Skeletal muscle cell (primary cell): ENCODE results near the gene ERFE.

Experiments
- DNase-seq: peaks from one replicate; pipeline ENCODE4 v3.0.0-alpha.2; 2010; ENCODE audit warnings: low read depth
- H3K4me3 ChIP-seq: 2 replicates; pipeline ENCODE4 v1.5.1; 2011; ENCODE audit warnings: low read depth, mild to moderate bottlenecking, control low read depth, low read length, moderate library complexity

ERFE gene

GRCh38 chr2:238125127-238125885, 33.5 kb upstream of the ERFE start:
- H3K4me3 ChIP-seq = no peak overlapping the region
- DNase-seq = no peak

- H3K4me3 ChIP-seq = no peak overlapping the region
- no peak for DNase-seq
Observed at GRCh38 chr2:238126338-238126737, 32.4 kb upstream of the ERFE start.

GRCh38 chr2:238126775-238127164, 32.0 kb upstream of the ERFE start:
- no peak overlapping the region for H3K4me3 ChIP-seq
- DNase-seq = no peak

- H3K4me3 ChIP-seq = peak overlapping the region; percentile 24
- DNase-seq = peak; percentile 24
Observed at GRCh38 chr2:238127165-238128060, 31.4 kb upstream of the ERFE start.

GRCh38 chr2:238128061-238128440, 30.7 kb upstream of the ERFE start:
- DNase-seq = no peak
- no peak overlapping the region for H3K4me3 ChIP-seq

- no peak overlapping the region for H3K4me3 ChIP-seq
- DNase-seq = no peak
Observed at GRCh38 chr2:238128534-238129001, 30.2 kb upstream of the ERFE start.

GRCh38 chr2:238129166-238130010, 29.4 kb upstream of the ERFE start:
- no peak for DNase-seq
- no peak overlapping the region for H3K4me3 ChIP-seq

- no peak overlapping the region for H3K4me3 ChIP-seq
- DNase-seq = no peak
Observed at GRCh38 chr2:238130111-238130695, 28.6 kb upstream of the ERFE start.

GRCh38 chr2:238130696-238131628, 27.8 kb upstream of the ERFE start:
- H3K4me3 ChIP-seq = no peak overlapping the region
- DNase-seq = no peak

- H3K4me3 ChIP-seq = no peak overlapping the region
- DNase-seq = no peak
Observed at GRCh38 chr2:238131761-238132462, 26.9 kb upstream of the ERFE start.

- DNase-seq = no peak
Observed at GRCh38 chr2:238132463-238133450, 26.0 kb upstream of the ERFE start.

GRCh38 chr2:238133499-238134392, 25.0 kb upstream of the ERFE start:
- H3K4me3 ChIP-seq = no peak overlapping the region
- DNase-seq = no peak

More at GRCh38 chr2:238132463-238133450, 26.0 kb upstream of the ERFE start:
- no peak overlapping the region for H3K4me3 ChIP-seq

GRCh38 chr2:238134393-238134785, 24.4 kb upstream of the ERFE start:
- no peak for DNase-seq
- no peak overlapping the region for H3K4me3 ChIP-seq

- no peak for DNase-seq
- H3K4me3 ChIP-seq = no peak overlapping the region
Observed at GRCh38 chr2:238135601-238136150, 23.1 kb upstream of the ERFE start.

- no peak overlapping the region for H3K4me3 ChIP-seq
- DNase-seq = peak; percentile 53
Observed at GRCh38 chr2:238136820-238137537, 21.8 kb upstream of the ERFE start.
